GM18951 (cell line): Measurements from ENCODE around the gene CYLD.

ENCODE experiments used
- POLR2A ChIP-seq: IDR thresholded peaks from 4 replicates; pipeline ENCODE4 v1.6.1; 2011; ENCODE audit warnings: mild to moderate bottlenecking; ENCODE audit not compliant: insufficient read length, insufficient read depth; ENCODE audit errors: extremely low read depth
- in situ Hi-C: fragments of 300-500 bp; cut with MboI; formaldehyde crosslinking; loops from one replicate; pipeline ENCODE4 v1.12.0; 2022; ENCODE audit warnings: low sequenced_read_pairs, mixed read lengths, inconsistent platforms; ENCODE audit not compliant: unreplicated experiment

CYLD gene

GRCh38 chr16:50702725-50703124 lies 39.2 kb upstream of the CYLD start:
- in situ Hi-C loops, result no loop called here
- no peak for TF ChIP-seq POLR2A

- no peak for TF ChIP-seq POLR2A
- in situ Hi-C loops, result no loop called here
These were observed 37.6 kb upstream of the CYLD start for GRCh38 chr16:50704245-50704644.

GRCh38 chr16:50705436-50706110 lies 36.3 kb upstream of the CYLD start:
- TF ChIP-seq POLR2A, result no peak
- in situ Hi-C loops, result no loop called here

- no peak for TF ChIP-seq POLR2A
- in situ Hi-C loops, result no loop called here
These were observed 35.6 kb upstream of the CYLD start for GRCh38 chr16:50706250-50706649.

- in situ Hi-C loops, result no loop called here
- no peak for TF ChIP-seq POLR2A
These were observed 33.4 kb upstream of the CYLD start for GRCh38 chr16:50708373-50709060.

- in situ Hi-C loops, result no loop called here
- TF ChIP-seq POLR2A, result no peak
These were observed 32.7 kb upstream of the CYLD start for GRCh38 chr16:50709061-50709684.

- in situ Hi-C loops, result no loop called here
- TF ChIP-seq POLR2A, result no peak
These were observed 31.9 kb upstream of the CYLD start for GRCh38 chr16:50709980-50710379.

- no peak for TF ChIP-seq POLR2A
- in situ Hi-C loops, result no loop called here
These were observed 30.8 kb upstream of the CYLD start for GRCh38 chr16:50711040-50711439.

- no peak for TF ChIP-seq POLR2A
- in situ Hi-C loops, result no loop called here
These were observed 29.9 kb upstream of the CYLD start for GRCh38 chr16:50711862-50712559.

GRCh38 chr16:50712560-50712898 lies 29.4 kb upstream of the CYLD start:
- in situ Hi-C loops, result no loop called here
- TF ChIP-seq POLR2A, result no peak

- in situ Hi-C loops, result no loop called here
These were observed 28.9 kb upstream of the CYLD start for GRCh38 chr16:50712956-50713355.

GRCh38 chr16:50717091-50717490 lies 24.8 kb upstream of the CYLD start:
- TF ChIP-seq POLR2A, result no peak
- in situ Hi-C loops, result no loop called here

More at GRCh38 chr16:50712956-50713355, 28.9 kb upstream of the CYLD start:
- no peak for TF ChIP-seq POLR2A

GRCh38 chr16:50717494-50717893 lies 24.4 kb upstream of the CYLD start:
- in situ Hi-C loops, result no loop called here

More at GRCh38 chr16:50717494-50717893, 24.4 kb upstream of the CYLD start:
- no peak for TF ChIP-seq POLR2A
